Suppressor macrophage treated with lipopolysaccharide for 1 hour (primary cell): ENCODE data around the gene PAFAH1B1.
A peak's percentile ranks its signal among the peaks of the same experiment; 100 is the strongest.

Source experiments
- DNase-seq, 3 donors: peaks; one replicate each; pipeline ENCODE4 v3.0.0-alpha.2; 2020 to 2022

Gene PAFAH1B1

DNA sequence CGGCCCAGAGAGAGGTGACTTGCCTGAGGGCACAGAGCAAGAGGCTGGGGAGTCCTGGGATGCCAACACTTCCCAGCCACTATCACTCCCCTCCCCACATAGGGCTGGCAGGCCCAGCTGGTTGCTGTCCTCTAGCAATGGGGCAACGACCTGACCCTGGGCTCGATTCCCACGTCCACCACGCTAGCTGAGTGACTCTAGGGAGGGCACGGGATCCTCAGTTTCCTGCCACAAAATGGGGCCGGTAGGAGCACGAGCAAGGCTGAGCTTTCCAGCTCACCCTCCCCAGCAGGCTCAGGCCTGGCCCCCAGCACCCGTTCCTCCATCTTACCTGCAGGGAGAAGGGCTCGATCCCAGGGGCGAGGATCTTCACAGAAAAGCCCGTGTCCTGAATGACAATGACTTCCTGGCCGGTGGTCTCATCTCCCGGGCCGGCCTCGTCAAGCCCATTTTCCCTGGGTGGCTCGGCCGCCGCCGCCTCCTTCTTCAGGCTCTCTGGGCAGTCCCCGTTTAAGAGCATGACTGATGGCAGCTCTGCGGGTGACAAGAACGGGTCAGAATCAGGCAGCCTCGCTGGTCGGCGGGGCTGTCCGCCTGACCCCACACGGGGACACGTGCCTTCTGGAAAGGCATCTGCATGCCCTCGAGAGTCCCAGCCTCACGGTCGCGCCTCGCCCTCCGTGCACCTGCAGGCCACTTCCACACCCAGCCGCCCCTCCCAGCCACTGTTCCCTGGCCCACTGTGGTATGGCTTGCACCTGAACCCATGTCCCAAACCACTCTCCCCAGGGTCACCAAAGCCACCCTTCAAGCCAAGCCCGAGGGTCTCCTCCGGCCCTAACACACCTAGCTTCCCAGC lies 110.8 kb downstream of the PAFAH1B1 start:
- DNase-seq = no peak

DNA sequence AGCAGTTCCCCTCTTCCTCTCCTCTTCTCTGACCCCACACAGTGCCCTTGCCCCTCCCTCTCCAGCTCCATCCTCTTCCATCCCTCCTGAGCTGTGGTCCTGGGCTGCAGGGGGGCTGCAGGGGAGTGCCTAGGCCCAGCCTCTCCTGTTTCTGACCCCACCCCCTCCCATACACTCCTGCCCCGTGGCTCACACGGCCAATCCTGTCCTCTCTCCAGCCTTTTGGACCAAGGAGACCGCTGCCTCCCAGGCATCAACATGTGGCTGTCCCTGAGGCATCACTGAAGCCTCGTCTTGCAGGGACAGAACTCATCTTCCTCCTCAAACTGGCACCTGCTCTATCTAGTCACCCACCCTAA lies 111.4 kb downstream of the PAFAH1B1 start:
- no peak for DNase-seq

DNA sequence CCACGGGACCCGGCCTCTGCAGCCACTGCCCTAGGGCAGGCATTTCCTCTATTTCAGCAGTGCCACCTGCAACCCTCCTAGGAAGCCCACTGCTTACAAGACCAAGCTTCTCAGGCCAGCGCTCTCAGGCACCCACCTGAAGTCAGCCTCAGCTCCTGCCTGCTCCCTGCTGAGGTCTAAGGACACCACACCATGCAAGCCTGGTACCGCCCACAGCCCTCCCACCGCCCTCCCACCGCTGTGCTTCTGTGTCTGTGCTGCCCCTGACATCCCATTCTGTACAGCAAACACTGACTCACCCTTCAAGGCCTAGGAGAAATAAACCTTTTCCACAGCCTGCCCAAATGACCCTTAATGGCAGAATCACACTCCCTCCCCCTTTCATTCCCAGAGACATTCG lies 111.8 kb downstream of the PAFAH1B1 start:
- no peak for DNase-seq

DNA sequence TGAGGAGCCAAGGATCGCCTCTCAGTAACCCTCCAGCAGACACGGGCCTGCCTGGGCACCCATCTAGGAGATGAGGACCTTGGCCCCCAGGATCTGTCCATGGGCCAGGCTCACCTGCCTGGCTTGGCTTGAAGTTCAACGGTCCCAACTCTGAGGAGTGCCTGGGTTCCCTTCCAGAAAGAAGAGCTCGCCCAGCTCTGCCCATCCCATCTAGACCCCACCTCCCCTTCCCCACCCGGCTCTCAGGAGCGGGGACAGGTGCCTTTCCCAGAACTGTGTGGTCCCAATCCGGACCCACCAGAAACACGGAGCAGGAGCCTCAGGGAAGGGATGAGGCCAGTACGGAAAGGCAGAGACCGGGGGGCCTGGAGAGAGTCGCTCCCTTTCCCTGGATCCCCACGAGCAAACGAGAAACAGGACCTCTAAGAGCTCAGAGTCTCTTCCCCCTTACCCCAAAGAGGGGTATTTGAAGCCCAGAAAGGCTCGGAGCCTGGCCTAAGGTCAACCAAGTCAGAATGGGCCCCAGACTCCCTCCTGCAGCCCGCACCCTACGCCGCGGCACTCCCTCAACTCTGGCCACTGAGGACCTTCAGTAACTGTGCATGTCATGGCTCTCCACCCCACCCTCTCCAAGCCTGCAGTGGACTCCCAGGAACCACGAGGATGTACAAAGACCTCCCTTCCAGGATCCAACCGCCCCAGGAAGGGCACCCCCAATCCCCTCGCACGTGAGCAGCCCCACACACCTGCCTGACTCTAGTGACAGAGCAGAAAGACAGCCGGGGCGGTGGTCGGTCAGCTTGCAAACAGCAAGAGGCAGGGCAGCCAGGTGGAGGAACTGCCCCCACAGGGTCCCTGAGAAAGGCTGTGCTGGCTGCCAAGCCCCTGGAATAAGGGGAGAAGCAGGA lies 112.7 kb downstream of the PAFAH1B1 start:
- no peak for DNase-seq

DNA sequence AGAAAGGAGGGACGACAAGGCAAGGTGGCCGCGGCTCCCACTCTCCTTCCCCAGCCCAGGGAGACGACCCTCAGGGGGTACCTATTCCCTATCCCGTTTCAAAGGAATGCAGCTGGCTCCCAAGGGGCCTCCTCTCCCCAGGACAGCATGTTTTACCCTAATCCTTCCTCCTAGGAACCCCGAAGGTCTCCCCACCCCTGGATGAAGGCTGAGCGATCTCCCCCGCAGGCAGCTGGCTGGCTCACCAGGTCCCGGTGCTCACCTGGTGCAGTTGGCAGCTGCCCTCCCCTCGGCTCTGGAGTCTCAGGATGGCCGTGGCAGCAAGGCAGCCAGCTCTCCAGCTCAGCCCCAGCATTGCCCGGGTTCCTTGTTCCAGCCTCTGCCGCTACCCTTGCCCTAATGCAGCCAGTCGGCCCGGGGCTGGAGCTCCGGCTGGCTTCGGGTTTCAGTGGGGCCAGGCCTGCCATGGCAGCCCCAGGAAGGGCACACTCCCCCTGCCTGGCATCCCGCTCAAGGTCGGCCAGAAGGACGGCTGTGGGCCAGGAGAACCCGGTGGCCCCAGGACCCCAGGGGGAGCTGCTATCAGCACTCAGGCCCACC lies 113.6 kb downstream of the PAFAH1B1 start:
- no peak for DNase-seq

DNA sequence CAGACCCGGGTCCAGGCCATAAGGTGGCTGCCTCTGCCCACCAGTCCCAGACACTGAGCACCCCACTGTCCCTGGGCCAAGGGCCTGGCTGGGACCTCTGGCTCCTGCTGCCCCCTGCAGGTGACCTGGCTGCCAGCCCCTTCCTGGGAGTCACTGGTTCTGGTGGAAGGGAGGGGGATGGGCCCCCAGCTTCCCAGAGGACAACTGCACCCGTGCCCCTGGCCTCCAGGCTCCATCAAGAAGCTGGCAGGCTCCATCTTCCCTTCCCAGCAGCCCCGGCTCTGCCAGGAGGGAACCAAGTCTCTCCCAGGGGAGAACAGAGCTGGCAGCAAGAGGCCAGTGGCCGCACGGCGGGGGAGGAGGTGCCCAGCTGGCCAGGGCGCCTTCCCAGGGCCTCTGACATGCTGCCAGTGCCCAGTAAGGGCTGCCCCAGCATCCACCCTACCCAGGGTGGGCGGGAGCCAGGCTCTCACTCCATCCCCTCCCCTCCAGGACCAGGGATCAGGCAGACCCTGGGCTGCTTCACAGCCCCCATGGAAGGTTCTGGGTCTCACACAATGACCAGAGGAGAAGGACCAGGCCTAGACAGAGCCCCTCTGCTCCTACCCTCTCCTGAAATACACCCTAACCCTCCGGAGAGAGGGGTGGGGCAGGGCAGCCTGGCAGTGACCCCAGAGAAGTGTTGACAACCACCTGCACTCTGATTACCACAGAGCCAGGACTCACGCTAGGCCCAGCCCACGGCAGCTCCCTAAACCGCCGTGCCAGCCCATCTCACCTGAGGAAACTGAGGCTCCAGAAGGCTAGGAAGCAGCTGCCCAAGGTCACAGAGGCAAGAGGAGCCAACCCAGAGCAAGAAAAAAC lies 114.5 kb downstream of the PAFAH1B1 start:
- DNase-seq = peak in 1 of 3 donors; percentile 38

DNA sequence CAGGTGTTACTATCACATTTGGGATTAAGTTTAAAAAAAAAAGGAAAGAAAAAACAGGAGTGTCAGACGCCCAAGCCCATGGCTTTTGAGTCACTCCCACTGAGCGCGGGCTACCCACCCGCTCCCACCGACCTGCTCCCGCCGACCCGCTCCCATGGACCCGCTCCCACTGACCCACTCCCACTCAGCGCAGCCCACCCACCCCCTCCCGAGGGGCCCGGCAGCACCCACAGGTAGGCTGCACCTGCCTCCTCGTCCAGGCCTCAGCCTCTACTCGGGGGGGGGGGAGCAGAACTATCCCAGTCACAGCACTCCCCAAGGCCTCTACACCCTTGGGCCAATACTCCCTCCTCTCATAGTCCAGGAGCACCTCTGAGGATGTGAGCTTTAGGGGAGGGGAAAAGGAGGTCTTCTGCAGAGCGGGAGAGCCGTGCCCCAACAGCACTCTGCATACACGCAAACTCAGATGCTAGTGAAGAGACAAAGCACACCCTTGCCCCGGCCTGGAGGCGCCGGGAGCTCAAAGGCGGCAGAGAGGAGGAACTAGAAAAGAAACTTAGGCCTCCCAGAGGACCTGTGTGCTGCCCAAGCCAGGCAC lies 115.2 kb downstream of the PAFAH1B1 start:
- DNase-seq = no peak

DNA sequence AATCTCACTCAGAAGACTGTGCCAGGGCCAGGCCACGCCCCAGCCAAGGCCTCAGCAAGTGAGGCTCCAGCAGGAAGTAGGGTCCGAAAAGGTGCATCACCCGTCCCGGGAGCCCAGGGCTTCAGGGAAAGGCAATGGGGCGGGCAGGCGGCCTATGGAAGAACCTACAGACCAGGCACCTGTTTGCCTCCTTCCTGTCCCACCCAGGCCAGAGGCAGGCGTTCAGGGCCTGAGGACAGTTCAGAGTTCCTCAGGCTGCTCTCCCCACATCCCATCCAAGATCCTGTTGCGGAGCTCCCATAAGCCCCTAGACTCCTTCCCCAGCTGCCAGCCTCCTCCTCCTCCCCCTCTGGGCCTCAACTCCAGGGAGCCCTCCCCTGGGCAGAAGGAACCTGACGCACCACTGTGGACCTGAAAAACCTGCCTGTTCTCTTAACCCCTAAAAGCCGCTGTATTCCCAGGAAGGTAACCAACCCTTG lies 115.8 kb downstream of the PAFAH1B1 start:
- DNase-seq = no peak

DNA sequence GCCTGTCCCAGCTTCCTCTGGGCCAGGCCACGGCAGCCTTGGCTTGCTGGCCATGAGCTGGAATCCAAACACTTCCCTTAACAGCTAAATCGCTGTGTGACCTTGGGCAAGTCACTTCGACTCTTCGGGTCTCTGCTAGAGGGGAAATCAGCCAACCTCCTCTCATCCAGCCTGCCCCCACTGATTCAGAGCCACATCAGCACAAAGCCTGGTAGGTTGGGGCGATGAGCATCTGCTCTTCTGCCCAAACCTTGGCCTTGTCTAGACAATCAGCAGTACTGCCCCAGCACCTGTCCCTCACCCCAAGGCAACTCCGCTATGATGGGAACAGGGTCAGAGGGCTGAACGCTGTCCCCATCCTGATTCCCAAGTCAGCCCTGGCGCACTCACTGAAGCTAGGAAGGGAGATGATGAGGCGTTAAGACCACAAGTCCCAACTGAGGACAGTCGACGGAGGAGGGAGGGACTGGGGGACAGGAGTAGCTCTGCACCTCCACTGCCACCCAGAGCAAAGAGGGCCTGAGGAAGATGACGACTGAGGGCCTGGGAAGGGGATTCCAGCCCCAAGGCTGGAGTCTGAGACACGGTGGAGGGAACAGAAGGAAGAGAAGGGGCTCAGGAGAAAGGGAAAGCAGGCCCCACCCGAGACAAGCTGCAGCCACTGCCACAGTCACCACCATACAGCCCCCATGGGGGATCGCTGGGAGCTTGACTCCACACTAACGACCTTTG lies 116.8 kb downstream of the PAFAH1B1 start:
- peak in 2 of 3 donors; percentile 34 to 58 for DNase-seq

DNA sequence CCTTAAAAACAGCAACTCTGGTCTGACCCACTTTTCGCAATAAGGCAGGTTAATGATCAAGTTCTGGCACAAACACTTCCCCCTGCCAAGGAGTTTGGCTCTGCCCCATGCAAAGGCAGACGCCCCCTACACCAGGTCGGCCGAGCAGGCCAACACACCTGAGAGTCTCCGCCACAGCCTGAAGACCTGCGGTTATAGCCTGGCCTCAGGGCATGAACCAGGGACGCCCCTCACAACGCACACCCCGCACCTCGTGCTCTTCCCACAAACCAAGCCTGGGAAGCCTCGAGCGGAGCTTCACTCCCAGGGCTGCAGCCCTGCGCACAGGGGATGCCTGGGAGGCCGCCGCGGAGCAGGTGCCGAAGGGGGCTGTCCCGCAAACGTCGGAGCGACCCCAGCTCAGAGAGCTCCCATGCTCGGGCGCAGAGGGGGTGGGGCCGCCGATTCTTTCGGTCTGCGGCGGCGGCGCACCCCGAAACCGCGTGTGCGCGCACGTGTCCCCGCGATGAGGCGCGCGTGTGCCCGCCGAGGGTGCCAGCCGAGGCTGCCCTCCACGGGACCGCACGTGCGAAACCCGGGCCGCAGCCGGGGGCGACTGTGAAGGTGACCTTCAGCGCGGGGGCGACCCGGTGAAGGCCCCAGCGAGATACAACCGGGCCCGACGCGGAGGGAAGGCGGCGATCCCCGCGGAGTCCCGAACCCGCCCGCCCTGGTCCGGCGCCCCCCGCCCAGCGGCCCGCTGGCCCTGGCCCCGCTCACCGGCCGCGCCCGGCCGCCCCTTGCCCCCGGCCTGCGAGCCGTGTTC lies 117.6 kb downstream of the PAFAH1B1 start:
- DNase-seq = peak; percentile 55 to 62 (median 59)

DNA sequence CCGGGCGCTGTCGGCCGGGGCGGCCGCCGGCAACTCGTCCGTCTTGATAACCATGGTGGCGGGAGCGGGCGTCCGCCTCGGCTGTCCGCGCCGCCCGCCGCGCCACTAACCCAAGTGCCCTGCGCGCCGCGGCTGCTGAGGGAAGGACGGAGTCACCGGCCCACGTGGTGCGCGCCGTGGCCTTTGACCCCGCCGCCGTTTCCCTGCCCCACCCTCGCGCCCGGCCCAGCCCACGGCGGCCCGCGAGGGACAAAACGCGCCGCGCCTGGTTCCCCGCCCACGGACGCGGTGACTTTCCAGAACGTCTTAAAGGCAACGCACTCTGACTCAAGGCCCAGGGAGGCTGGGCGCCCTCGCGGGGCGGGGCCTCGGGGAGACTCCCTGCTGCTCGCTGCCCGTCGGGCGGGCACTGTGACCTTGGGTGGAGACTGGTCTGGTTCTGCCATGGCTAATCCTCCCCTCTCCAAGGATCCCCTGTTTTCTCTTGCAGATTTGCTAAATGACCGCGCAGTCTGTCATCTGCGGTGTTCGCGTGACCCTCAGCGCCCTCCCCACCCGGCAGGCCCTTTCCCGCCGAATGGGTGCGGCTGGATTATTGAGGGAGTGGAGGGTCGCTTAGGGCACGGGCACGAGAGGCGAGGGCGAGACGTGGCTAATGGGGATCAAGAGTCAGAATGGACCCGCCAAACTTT lies 118.3 kb downstream of the PAFAH1B1 start, which contains the start of gene CLUH:
Gene CLUH (minus strand): TSS at position 157 of the 692 bp plus-strand sequence. CDS start 103 bp downstream, at position 54.
- DNase-seq = peak; percentile 99 to 100 (median 100)

DNA sequence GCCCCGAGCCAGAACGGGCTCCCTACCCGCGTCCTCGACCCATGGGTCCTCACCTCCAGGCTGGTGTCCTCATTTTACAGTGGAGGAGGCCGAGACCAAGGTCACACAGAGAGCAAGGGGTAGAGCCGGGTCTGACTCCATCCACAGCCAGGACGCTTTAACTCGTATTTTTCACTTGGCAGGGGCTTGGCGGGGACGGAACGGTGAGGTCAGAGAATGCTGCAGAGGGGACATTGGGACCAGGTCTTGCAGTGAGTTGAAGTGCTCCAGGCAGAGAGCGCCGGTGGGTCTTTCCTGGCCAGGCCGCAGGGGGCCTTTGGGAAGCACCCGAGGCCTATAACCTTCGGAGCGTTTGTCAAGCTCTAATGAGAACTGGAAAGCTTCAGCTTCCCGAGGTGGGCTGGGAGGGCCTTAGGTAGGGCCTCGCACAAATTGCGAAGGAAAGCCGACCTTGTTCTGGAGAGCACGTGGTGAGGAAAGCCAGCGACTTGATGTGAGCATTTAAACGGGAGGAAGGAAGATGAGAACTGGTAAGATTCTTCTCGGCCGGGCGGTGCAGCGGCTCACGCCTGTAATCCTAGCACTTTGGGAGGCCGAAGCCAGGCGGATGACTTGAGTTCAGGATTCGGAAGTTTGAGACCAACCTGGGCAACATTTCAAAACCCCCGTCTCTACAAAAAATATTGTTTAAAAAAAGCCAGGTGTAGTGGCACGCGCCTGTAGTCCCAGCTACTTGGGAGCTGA lies 119.0 kb downstream of the PAFAH1B1 start:
- DNase-seq = no peak

DNA sequence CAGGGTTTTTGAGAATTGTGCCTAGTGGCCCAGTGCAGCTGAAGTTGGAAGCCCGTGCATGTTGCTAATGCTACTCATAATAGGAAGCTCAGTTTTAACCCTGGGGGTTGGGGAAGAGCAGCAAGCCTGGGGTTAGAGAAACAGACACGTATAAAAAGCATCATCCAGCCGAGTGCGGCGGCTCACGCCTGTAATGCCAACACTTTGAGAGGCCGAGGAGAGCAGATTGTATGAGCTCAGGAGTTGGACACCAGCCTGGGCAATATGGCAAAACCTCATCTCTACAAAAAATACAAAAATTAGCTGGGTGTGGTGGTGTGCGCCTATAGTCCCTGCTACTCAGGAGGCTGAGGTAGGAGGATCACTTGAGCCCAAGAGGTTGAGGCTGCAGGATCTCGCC lies 120.4 kb downstream of the PAFAH1B1 start:
- no peak for DNase-seq

DNA sequence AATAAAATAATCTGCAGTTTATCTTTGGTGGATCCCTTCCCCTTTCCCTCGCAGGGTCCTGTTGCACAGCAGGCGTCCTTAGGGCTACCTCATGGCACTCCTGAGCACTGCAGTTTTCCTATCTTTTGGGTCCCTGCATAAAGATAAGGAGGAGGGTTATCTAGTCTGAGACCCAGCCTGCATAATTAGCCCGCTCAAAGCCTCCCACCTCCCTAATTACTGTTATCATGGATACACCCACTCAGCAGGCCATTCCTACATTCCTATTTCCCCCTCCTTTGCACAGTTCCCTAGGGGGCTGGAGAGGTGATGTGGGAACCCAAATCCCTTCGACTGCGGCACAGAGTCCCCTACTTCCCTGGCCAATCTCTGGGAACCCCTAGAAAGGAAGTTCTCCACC lies 123.2 kb downstream of the PAFAH1B1 start:
- DNase-seq = no peak

DNA sequence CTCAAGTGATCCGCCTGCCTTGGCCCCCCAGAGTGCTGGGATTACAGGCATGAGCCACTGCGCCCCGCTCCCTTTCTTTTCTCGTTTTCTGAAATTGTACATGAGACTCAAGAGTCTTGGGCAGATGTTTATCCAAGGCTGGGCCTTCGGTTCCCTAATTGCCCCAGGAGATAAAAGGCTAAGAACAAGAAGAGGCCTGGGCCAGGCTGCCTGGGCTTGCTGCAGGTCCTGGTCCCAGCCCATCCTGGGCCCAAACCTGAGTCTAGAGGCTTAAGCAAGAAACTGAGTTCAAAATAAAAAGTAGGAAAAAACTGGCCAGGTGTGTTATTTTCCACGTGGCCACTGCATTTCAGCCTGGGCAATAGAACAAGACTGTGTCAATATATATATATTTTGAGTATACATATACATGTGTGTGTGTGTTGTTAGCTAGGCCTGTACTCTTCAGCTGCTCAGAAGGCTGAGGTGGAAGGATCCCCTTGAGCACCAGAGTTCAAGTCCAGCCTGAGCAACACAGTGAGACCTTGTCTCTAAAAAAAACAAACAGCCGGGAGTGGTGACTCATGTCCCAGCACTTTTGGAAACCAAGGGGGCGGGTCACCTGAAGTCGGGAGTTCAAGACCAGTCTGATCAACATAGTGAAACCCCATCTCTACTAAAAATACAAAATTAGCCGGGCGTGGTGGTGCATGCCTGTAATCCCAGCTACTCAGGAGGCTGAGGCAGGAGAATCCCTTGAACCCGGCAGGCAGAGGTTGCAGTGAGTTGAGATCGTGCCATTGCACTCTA lies 124.9 kb downstream of the PAFAH1B1 start:
- DNase-seq = no peak

DNA sequence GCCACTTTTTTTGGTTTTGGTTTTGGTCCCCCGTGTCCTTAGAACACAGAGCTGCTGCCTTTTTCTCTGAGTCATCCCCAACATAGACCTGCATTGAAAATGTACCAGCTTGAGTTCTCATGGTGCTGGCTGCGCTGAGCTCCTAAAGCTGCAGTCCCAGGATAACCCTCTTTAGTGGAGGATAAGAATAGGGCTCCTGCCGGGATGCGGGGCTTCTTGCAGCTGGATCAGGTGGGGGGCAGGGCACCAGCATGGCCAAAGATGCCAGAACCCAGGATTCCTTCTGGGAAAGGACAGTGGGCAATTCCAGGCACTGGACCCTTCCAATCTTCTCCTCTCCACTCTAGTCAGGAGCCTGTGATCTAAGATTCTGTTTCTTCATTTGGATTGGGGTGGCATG lies 126.4 kb downstream of the PAFAH1B1 start:
- no peak for DNase-seq

DNA sequence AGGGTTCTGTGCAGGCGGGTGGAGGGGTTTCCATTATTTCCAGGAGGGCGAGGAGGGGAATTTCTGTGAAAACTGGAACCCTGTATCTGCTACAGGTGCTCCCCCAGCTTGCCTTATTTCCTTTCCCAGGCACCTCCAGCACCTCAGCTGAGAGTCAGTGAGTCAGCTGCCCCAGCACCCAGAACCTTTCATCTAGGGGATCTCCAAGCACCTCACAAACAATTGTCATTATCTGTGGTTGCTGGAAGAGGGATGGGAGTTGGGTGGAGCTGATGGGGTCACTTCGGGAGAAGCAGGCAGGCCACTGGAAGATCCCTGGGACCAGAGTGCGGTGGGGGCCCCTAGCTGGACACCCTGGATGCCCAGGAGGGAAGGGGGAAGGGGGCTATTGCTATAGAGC lies 128.1 kb downstream of the PAFAH1B1 start:
- DNase-seq = peak in 1 of 3 donors; percentile 19

DNA sequence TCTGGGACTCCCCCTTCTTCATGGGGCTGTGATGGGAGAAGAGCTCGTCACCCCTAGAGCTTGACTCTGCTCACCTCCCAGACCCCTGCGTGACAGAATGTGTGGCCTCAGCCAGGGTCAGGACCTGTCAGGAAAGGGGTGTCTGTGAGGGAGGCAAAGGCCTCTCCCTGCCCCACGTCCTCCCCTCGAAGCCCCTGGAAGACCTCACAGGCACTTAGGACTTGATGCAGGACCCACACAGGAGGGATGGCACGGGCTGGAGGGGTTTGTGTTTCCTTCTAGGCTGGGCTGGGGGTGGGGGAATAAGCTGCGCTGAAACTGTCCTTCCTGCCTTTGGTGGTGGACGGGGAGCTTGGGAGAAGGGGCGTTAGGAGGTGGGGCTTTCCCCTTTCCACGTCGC lies 129.2 kb downstream of the PAFAH1B1 start:
- DNase-seq = no peak
